HepG2 (cell line): ENCODE data around the gene CSNK2A2. TPM values are rescaled to one million over a fixed set of nuclear protein-coding genes. Genes with fewer than 3 reads are reported as not detected.

ENCODE experiments used
- ATAC-seq: fragments of 200-7000 bp; cut with Tn5 transposase; 3 replicates; pipeline ENCODE4 v1.9.1; 2020; ENCODE audit warnings: mild to moderate bottlenecking, moderate library complexity
- BruUV-seq: library from RNA; stranded (reverse); fragments of 400-500 nt; replicated peaks from 2 replicates; lab custom pipeline; 2021; lab: Mats Ljungman, UMichigan
- CTCF ChIA-PET: fragments of 300-600 bp; formaldehyde crosslinking; extraction: SDS; loops from one replicate; lab custom pipeline; 2021; ENCODE audit warnings: low total read pairs, inconsistent platforms, low intra/inter-chr PET ratio; lab: Yijun Ruan, JAX
- POLR2A ChIA-PET: fragments of 350-600 bp; sonication (Branson Sonifier 250); formaldehyde crosslinking; loops from one replicate; lab custom pipeline; 2020; ENCODE audit warnings: antibody characterized with exemption, inconsistent platforms; lab: Yijun Ruan, JAX
- DNase-seq: peaks from one replicate; pipeline ENCODE4 v3.0.0-alpha.2; 2015; ENCODE audit warnings: low spot score
- FAIRE-seq: peaks from 3 replicates; lab custom pipeline; 2011; peaks lifted over from hg19 to GRCh38; lab: Jason Lieb, UNC
- H2AFZ ChIP-seq: one replicate; pipeline ENCODE4 v1.6.1; 2011; ENCODE audit warnings: low read length, inconsistent platforms
- H3K27ac ChIP-seq: fragments of 300-600 bp; 3 replicates; pipeline ENCODE4 v1.8.0; 2011; ENCODE audit warnings: mixed run types, mild to moderate bottlenecking, mixed read lengths, low read length, inconsistent platforms; ENCODE audit not compliant: insufficient read depth; ENCODE audit errors: extremely low read length
- H3K27me3 ChIP-seq, 2 experiments: fragments of 200-600 bp in 1 of 2; 2 replicates in 1 of 2; 3 replicates in 1 of 2; pipeline versions ENCODE4 v1.6.0 to v1.8.0; 2011; ENCODE audit warnings: low read length in 2 of 2, mild to moderate bottlenecking in 2 of 2, moderate library complexity in 2 of 2, inconsistent platforms in 1 of 2; ENCODE audit not compliant: insufficient read depth in 2 of 2, control insufficient read depth in 1 of 2
- H3K36me3 ChIP-seq, 2 experiments: fragments of 200-600 bp in 1 of 2; replicated peaks in 1 of 2; 2 replicates in 1 of 2; 3 replicates in 1 of 2; pipeline versions ENCODE4 v1.5.1 to v1.8.0; 2011; ENCODE audit warnings: low read length in 2 of 2, inconsistent platforms in 1 of 2; ENCODE audit not compliant: insufficient read depth in 2 of 2, control insufficient read depth in 1 of 2
- H3K4me1 ChIP-seq: 2 replicates; pipeline ENCODE4 v1.5.1; 2012; ENCODE audit warnings: low read length, inconsistent platforms; ENCODE audit not compliant: insufficient read depth
- H3K4me2 ChIP-seq: 2 replicates; pipeline ENCODE4 v1.6.0; 2011; ENCODE audit warnings: low read depth, low read length, inconsistent platforms
- H3K4me3 ChIP-seq, 3 experiments: fragments of 200-600 bp in 1 of 3; sonication (generic), shearing (Covaris generic) in 1 of 3; replicated peaks in 1 of 3; 2 replicates each; pipeline ENCODE4 v1.5.1; 2011 to 2016; ENCODE audit warnings: low read length in 3 of 3, inconsistent platforms in 2 of 3, low read depth in 2 of 3, mild to moderate bottlenecking in 2 of 3, control low read depth in 1 of 3, mixed read lengths in 1 of 3; ENCODE audit not compliant: insufficient read depth in 1 of 3
- H3K79me2 ChIP-seq: one replicate; pipeline ENCODE4 v1.6.1; 2011; ENCODE audit warnings: low read length, inconsistent platforms; ENCODE audit not compliant: insufficient read depth
- H3K9ac ChIP-seq: 2 replicates; pipeline ENCODE4 v1.6.0; 2011; ENCODE audit warnings: mild to moderate bottlenecking, low read depth, low read length, inconsistent platforms; ENCODE audit not compliant: insufficient read depth
- H3K9me3 ChIP-seq: 2 replicates; pipeline ENCODE4 v1.5.1; 2012; ENCODE audit warnings: mild to moderate bottlenecking, low read length
- H4K20me1 ChIP-seq: 2 replicates; pipeline ENCODE4 v1.6.0; 2011; ENCODE audit warnings: inconsistent platforms, mild to moderate bottlenecking, low read length, moderate library complexity; ENCODE audit not compliant: insufficient read depth
- ASH2L ChIP-seq: fragments of 300-600, 200-600 bp; sonication (generic); IDR thresholded peaks from 2 replicates; pipeline ENCODE4 v1.7.0; 2017; ENCODE audit warnings: low read depth, mild to moderate bottlenecking, moderate library complexity, mixed read lengths, low read length; ENCODE audit not compliant: insufficient read length
- BCL3 ChIP-seq: sonication (generic); formaldehyde crosslinking; IDR thresholded peaks from 2 replicates; pipeline ENCODE4 v1.5.1; 2020; ENCODE audit warnings: mild to moderate bottlenecking, missing genetic modification reagents, moderate library complexity
- KMT2A ChIP-seq: sonication (generic); formaldehyde crosslinking; IDR thresholded peaks from 2 replicates; pipeline ENCODE4 v1.4.0; 2020; ENCODE audit warnings: missing genetic modification reagents
- MAZ ChIP-seq, 2 experiments: sonication (generic) in 1 of 2; formaldehyde crosslinking in 1 of 2; IDR thresholded peaks; 2 replicates each; pipeline versions ENCODE4 v1.5.0 to v1.6.1; 2012 to 2020; ENCODE audit warnings: low read depth in 2 of 2, mild to moderate bottlenecking in 2 of 2, borderline replicate concordance in 1 of 2, improper control_type of control experiment in 1 of 2, low read length in 1 of 2, missing genetic modification reagents in 1 of 2, moderate library complexity in 1 of 2
- NR1H2 ChIP-seq: sonication (generic); formaldehyde crosslinking; IDR thresholded peaks from 2 replicates; pipeline ENCODE4 v1.8.1; 2022; ENCODE audit warnings: low read depth, missing genetic modification reagents, borderline replicate concordance
- PHF8 ChIP-seq: sonication (generic); formaldehyde crosslinking; IDR thresholded peaks from 2 replicates; pipeline ENCODE4 v1.5.0; 2020; ENCODE audit warnings: missing genetic modification reagents
- SALL1 ChIP-seq: sonication (generic); formaldehyde crosslinking; IDR thresholded peaks from 2 replicates; pipeline ENCODE4 v1.8.0; 2022; ENCODE audit warnings: mild to moderate bottlenecking, missing genetic modification reagents
- SPEN ChIP-seq: sonication (generic); formaldehyde crosslinking; IDR thresholded peaks from 2 replicates; pipeline ENCODE4 v1.5.1; 2020; ENCODE audit warnings: low read depth, mild to moderate bottlenecking, missing genetic modification reagents
- ZFAT ChIP-seq: sonication (generic); formaldehyde crosslinking; conservative IDR thresholded peaks from 2 replicates; pipeline ENCODE4 v1.8.1; 2023; ENCODE audit warnings: missing genetic modification reagents, inconsistent platforms
- ZNF234 ChIP-seq: sonication (generic); formaldehyde crosslinking; conservative IDR thresholded peaks from 2 replicates; pipeline ENCODE4 v1.5.1; 2020; ENCODE audit warnings: mild to moderate bottlenecking, missing genetic modification reagents
- ZNF253 ChIP-seq: sonication (generic); formaldehyde crosslinking; IDR thresholded peaks from 2 replicates; pipeline ENCODE4 v1.8.0; 2022; ENCODE audit warnings: mild to moderate bottlenecking, missing genetic modification reagents, borderline replicate concordance
- ZNF333 ChIP-seq: sonication (generic); formaldehyde crosslinking; IDR thresholded peaks from 2 replicates; pipeline ENCODE4 v1.4.0; 2020; ENCODE audit warnings: mild to moderate bottlenecking, missing genetic modification reagents, borderline replicate concordance
- ZNF687 ChIP-seq: sonication (generic); formaldehyde crosslinking; IDR thresholded peaks from 2 replicates; pipeline ENCODE4 v1.5.1; 2020; ENCODE audit warnings: mild to moderate bottlenecking, missing genetic modification reagents, moderate library complexity
- WGBS: methylation state at CpG from one replicate; pipeline ENCODE4 v1.1.6; 2017; ENCODE audit warnings: low lambda C conversion rate; 5-methylcytosine and 5-hydroxymethylcytosine counted together
- in situ Hi-C: cut with HindIII; loops from 2 replicates; pipeline ENCODE4 v1.10.0; 2017; ENCODE audit warnings: low pct_unique_long_range_greater_than_20kb; ENCODE audit not compliant: extremely low pct_ligation_motif_present
- intact Hi-C: fragments of 100-400 bp; cut with micrococcal nuclease; formaldehyde crosslinking; loops from one replicate; pipeline ENCODE4 v1.10.0; 2022; ENCODE audit not compliant: unreplicated experiment
- polyA plus RNA-seq, 8 experiments: library from polyadenylated mRNA; depleted of rRNA in 3 of 8; stranded (reverse) in 7 of 8; unstranded in 1 of 8; fragments of >200 nt; fragmentation: Illumina TruSeq in 4 of 8; extraction: Trizol in 4 of 8; gene quantifications; 2 replicates each; pipeline versions ENCODE4 v1.2.1 to v1.2.3, GENCODE V29; 2011 to 2016; ENCODE audit warnings: low read depth in 4 of 8, missing spikeins in 1 of 8, mixed read lengths in 1 of 8; ENCODE audit not compliant: insufficient read depth in 1 of 8
- total RNA-seq, 5 experiments: library from RNA; depleted of rRNA; stranded (reverse); fragments of >200 nt; fragmentation: Illumina TruSeq; extraction: Trizol; gene quantifications; 2 replicates each; pipeline ENCODE4 v1.2.3, GENCODE V29; 2016; ENCODE audit warnings: low read depth in 1 of 5
- TF ChIP-seq, protein P1 (sequence below): sonication (generic); formaldehyde crosslinking; IDR thresholded peaks from 2 replicates; pipeline ENCODE4 v1.4.0; 2020; ENCODE audit warnings: missing genetic modification reagents

Gene CSNK2A2
- total and polyA plus RNA-seq, 2 of the 13 experiments (the other 11 are each of a cell fraction or from before 2014, with no cell fraction given) = 46.4 to 56.9 TPM

- POLR2A ChIA-PET = interaction anchor here (1.1 kb wide), 1 partner anchor 173 kb away, joined by 5 read pairs; no protein-coding TSS in a partner anchor
- H4K20me1 ChIP-seq = no peaks in the 10 kb centered on the region
- DNase-seq (no peak), ATAC-seq (peak; percentile 44), FAIRE-seq (no peak)
- peak overlapping the region; percentile 14 for H3K27ac ChIP-seq
- H3K4me1 ChIP-seq = peaks cover 22% of the 10 kb centered on the region
- H3K27me3 ChIP-seq = peaks cover 2 to 22% of the 10 kb centered on the region in 2 experiments; a peak in 2 of 5 replicates
- CTCF ChIA-PET = no interaction called here
- H3K4me2 ChIP-seq = peak overlapping the region; percentile 89
- no peak overlapping the region for H2AFZ ChIP-seq
- no peaks in the 10 kb centered on the region for H3K9me3 ChIP-seq
- intact Hi-C loops = loop anchor here (10.0 kb wide), 1 partner anchor 173 kb away; the partner anchor contains the start of gene MMP15
- under 1% methylated on average over 21 of the region's 97 CpGs for WGBS
- H3K79me2 ChIP-seq = peaks cover 39% of the 10 kb centered on the region
- H3K9ac ChIP-seq = peak overlapping the region; percentile 83
- BruUV-seq = no TSS peak
- peak overlapping the region; percentile 64 to 92 (median 91) for H3K4me3 ChIP-seq
- in situ Hi-C loops = no loop called here
- H3K36me3 ChIP-seq = peaks cover 2 to 37% of the 10 kb centered on the region in 2 experiments
- 0 out of 2 replicates have a peak, but pooled peaks have one; percentile 25 for TF ChIP-seq KMT2A (CRISPR knock-in tag)
- peak; percentile 68; the same call in 1 of the 2 replicates for TF ChIP-seq NR1H2
- TF ChIP-seq ASH2L = peak; percentile 48
- TF ChIP-seq PHF8 = peak; percentile 51
- TF ChIP-seq, protein P1, sequence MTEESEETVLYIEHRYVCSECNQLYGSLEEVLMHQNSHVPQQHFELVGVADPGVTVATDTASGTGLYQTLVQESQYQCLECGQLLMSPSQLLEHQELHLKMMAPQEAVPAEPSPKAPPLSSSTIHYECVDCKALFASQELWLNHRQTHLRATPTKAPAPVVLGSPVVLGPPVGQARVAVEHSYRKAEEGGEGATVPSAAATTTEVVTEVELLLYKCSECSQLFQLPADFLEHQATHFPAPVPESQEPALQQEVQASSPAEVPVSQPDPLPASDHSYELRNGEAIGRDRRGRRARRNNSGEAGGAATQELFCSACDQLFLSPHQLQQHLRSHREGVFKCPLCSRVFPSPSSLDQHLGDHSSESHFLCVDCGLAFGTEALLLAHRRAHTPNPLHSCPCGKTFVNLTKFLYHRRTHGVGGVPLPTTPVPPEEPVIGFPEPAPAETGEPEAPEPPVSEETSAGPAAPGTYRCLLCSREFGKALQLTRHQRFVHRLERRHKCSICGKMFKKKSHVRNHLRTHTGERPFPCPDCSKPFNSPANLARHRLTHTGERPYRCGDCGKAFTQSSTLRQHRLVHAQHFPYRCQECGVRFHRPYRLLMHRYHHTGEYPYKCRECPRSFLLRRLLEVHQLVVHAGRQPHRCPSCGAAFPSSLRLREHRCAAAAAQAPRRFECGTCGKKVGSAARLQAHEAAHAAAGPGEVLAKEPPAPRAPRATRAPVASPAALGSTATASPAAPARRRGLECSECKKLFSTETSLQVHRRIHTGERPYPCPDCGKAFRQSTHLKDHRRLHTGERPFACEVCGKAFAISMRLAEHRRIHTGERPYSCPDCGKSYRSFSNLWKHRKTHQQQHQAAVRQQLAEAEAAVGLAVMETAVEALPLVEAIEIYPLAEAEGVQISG = peak; percentile 77
- peak; percentile 45 for TF ChIP-seq ZNF687 (CRISPR knock-in tag)
- no peak for TF ChIP-seq ZFAT
- no peak for TF ChIP-seq ZNF253 (CRISPR knock-in tag)
- 0 out of 2 replicates have a peak, but pooled peaks have one; percentile 30 for TF ChIP-seq BCL3 (CRISPR knock-in tag)
- TF ChIP-seq MAZ (IDR thresholded peaks at IDR 0.05; ENCODE audit: borderline replicate concordance, low read depth, low read length) = no peak
- 0 out of 2 replicates have a peak, but pooled peaks have one; percentile 26 for TF ChIP-seq MAZ (CRISPR knock-in tag; IDR thresholded peaks at IDR 0.05; ENCODE audit: low read depth)
- TF ChIP-seq ZNF234 (CRISPR knock-in tag) = no peak
- 0 out of 2 replicates have a peak, but pooled peaks have one; percentile 26 for TF ChIP-seq SALL1 (CRISPR knock-in tag)
- no peak for TF ChIP-seq ZNF333 (CRISPR knock-in tag)
- TF ChIP-seq SPEN (CRISPR knock-in tag) = 0 out of 2 replicates have a peak, but pooled peaks have one; percentile 21
These were observed 443 bp downstream of the CSNK2A2 start for GRCh38 chr16:58197314-58198012.
